ENCODE measurements around the gene UGT2B10.

GRCh38 chr4:68864438-68865187 lies 48.8 kb downstream of the UGT2B10 start:
- TF ChIP-seq, protein P1, sequence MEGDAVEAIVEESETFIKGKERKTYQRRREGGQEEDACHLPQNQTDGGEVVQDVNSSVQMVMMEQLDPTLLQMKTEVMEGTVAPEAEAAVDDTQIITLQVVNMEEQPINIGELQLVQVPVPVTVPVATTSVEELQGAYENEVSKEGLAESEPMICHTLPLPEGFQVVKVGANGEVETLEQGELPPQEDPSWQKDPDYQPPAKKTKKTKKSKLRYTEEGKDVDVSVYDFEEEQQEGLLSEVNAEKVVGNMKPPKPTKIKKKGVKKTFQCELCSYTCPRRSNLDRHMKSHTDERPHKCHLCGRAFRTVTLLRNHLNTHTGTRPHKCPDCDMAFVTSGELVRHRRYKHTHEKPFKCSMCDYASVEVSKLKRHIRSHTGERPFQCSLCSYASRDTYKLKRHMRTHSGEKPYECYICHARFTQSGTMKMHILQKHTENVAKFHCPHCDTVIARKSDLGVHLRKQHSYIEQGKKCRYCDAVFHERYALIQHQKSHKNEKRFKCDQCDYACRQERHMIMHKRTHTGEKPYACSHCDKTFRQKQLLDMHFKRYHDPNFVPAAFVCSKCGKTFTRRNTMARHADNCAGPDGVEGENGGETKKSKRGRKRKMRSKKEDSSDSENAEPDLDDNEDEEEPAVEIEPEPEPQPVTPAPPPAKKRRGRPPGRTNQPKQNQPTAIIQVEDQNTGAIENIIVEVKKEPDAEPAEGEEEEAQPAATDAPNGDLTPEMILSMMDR (IDR thresholded peaks at IDR 0.05; ENCODE audit: borderline replicate concordance, extremely low read depth, low read length, poor library complexity, severe bottlenecking), result no peak
- no peak for TF ChIP-seq EZH2 (IDR thresholded peaks at IDR 0.05; ENCODE audit: borderline replicate concordance, low read depth, low read length, severe bottlenecking)

All from DND-41 (cell line).